Neuronal stem cell (in vitro differentiated cells): ENCODE results near the gene CTDSP2.
A peak's percentile ranks its signal among the peaks of the same experiment; 100 is the strongest.

Experiments
- DNase-seq: peaks from one replicate; pipeline ENCODE4 v3.0.0-alpha.2; 2013; ENCODE audit warnings: low spot score
- H2AFZ ChIP-seq: one replicate; pipeline ENCODE4 v1.6.1; 2013; ENCODE audit warnings: mild to moderate bottlenecking, low read length, inconsistent platforms
- H2AK5ac ChIP-seq: 2 replicates; pipeline ENCODE4 v1.6.1; 2013; ENCODE audit warnings: low read depth, mild to moderate bottlenecking, inconsistent platforms, low read length, moderate library complexity, mixed read lengths
- H2BK120ac ChIP-seq: 2 replicates; pipeline ENCODE4 v1.6.1; 2013; ENCODE audit warnings: low read depth, mild to moderate bottlenecking, inconsistent platforms, low read length, moderate library complexity, mixed read lengths
- H2BK12ac ChIP-seq: one replicate; pipeline ENCODE4 v1.6.1; 2013; ENCODE audit warnings: low read length, inconsistent platforms
- H2BK15ac ChIP-seq: 2 replicates; pipeline ENCODE4 v1.6.1; 2013; ENCODE audit warnings: mild to moderate bottlenecking, low read length, inconsistent platforms, mixed read lengths
- H2BK5ac ChIP-seq: one replicate; pipeline ENCODE4 v1.6.1; 2013; ENCODE audit warnings: inconsistent platforms, mild to moderate bottlenecking, low read length, moderate library complexity
- H3K14ac ChIP-seq: one replicate; pipeline ENCODE4 v1.6.1; 2013; ENCODE audit warnings: low read length, inconsistent platforms
- H3K18ac ChIP-seq: 2 replicates; pipeline ENCODE4 v1.6.1; 2013; ENCODE audit warnings: low read length, inconsistent platforms
- H3K23ac ChIP-seq: 2 replicates; pipeline ENCODE4 v1.6.1; 2013; ENCODE audit warnings: low read depth, mild to moderate bottlenecking, mixed read lengths, low read length, inconsistent platforms; ENCODE audit not compliant: poor library complexity
- H3K27ac ChIP-seq: replicated peaks from 3 replicates; pipeline ENCODE4 v1.5.1; 2013; ENCODE audit warnings: low read length, inconsistent platforms
- H3K27me3 ChIP-seq, 3 experiments: 2 replicates each; pipeline ENCODE4 v1.6.1; 2013; ENCODE audit warnings: low read length in 3 of 3, mild to moderate bottlenecking in 2 of 3, inconsistent platforms in 1 of 3, low read depth in 1 of 3, mixed read lengths in 1 of 3, moderate library complexity in 1 of 3; ENCODE audit not compliant: control insufficient read depth in 3 of 3, insufficient read depth in 3 of 3
- H3K36me3 ChIP-seq, 2 donors: replicated peaks in 1 of 2; 2 replicates each; pipeline ENCODE4 v1.6.1; 2013; ENCODE audit warnings: low read length in 2 of 2; ENCODE audit not compliant: control insufficient read depth in 2 of 2, insufficient read depth in 2 of 2
- H3K4ac ChIP-seq: 2 replicates; pipeline ENCODE4 v1.6.1; 2013; ENCODE audit warnings: inconsistent platforms, mild to moderate bottlenecking, low read length, moderate library complexity
- H3K4me1 ChIP-seq, 2 donors: 1 replicate in 1 of 2; 2 replicates in 1 of 2; pipeline ENCODE4 v1.6.1; 2013; ENCODE audit warnings: low read length in 2 of 2, low read depth in 1 of 2; ENCODE audit not compliant: control insufficient read depth in 2 of 2, insufficient read depth in 1 of 2
- H3K4me2 ChIP-seq: one replicate; pipeline ENCODE4 v1.6.1; 2013; ENCODE audit warnings: mild to moderate bottlenecking, low read length, inconsistent platforms; ENCODE audit not compliant: insufficient read depth, poor library complexity, severe bottlenecking
- H3K4me3 ChIP-seq, 2 donors: 2 replicates each; pipeline ENCODE4 v1.5.1; 2013; ENCODE audit warnings: low read length in 2 of 2, mild to moderate bottlenecking in 2 of 2, inconsistent platforms in 1 of 2, moderate library complexity in 1 of 2
- H3K79me1 ChIP-seq: one replicate; pipeline ENCODE4 v1.6.1; 2013; ENCODE audit warnings: low read depth, mild to moderate bottlenecking, inconsistent platforms, low read length, moderate library complexity
- H3K9ac ChIP-seq: one replicate; pipeline ENCODE4 v1.6.1; 2013; ENCODE audit warnings: mild to moderate bottlenecking, low read depth, low read length, inconsistent platforms; ENCODE audit not compliant: poor library complexity
- H3K9me3 ChIP-seq, 2 donors: replicated peaks in 1 of 2; 2 replicates each; pipeline versions ENCODE3 to v1.6.1; 2013; ENCODE audit warnings: low read length in 2 of 2, mild to moderate bottlenecking in 2 of 2, inconsistent platforms in 1 of 2, low read depth in 1 of 2, mixed read lengths in 1 of 2, moderate library complexity in 1 of 2; ENCODE audit not compliant: control insufficient read depth in 2 of 2, insufficient read depth in 1 of 2
- H4K8ac ChIP-seq: one replicate; pipeline ENCODE4 v1.6.1; 2013; ENCODE audit warnings: low read depth, mild to moderate bottlenecking, inconsistent platforms, low read length, moderate library complexity
- H4K91ac ChIP-seq: one replicate; pipeline ENCODE4 v1.6.1; 2013; ENCODE audit warnings: low read length, low read depth, mild to moderate bottlenecking, inconsistent platforms; ENCODE audit not compliant: poor library complexity
- WGBS, 2 donors: extraction: QIAGEN DNeasy Blood & Tissue Kit; methylation state at CpG; one replicate each; pipeline ENCODE4 v1.1.7; 2013; ENCODE audit warnings: missing lambda C conversion rate in 2 of 2, mixed read lengths in 1 of 2; ENCODE audit not compliant: insufficient read length in 2 of 2, insufficient replicate concordance in 1 of 2; ENCODE audit errors: extremely low coverage in 2 of 2; 5-methylcytosine and 5-hydroxymethylcytosine counted together

The CTDSP2 gene

DNA sequence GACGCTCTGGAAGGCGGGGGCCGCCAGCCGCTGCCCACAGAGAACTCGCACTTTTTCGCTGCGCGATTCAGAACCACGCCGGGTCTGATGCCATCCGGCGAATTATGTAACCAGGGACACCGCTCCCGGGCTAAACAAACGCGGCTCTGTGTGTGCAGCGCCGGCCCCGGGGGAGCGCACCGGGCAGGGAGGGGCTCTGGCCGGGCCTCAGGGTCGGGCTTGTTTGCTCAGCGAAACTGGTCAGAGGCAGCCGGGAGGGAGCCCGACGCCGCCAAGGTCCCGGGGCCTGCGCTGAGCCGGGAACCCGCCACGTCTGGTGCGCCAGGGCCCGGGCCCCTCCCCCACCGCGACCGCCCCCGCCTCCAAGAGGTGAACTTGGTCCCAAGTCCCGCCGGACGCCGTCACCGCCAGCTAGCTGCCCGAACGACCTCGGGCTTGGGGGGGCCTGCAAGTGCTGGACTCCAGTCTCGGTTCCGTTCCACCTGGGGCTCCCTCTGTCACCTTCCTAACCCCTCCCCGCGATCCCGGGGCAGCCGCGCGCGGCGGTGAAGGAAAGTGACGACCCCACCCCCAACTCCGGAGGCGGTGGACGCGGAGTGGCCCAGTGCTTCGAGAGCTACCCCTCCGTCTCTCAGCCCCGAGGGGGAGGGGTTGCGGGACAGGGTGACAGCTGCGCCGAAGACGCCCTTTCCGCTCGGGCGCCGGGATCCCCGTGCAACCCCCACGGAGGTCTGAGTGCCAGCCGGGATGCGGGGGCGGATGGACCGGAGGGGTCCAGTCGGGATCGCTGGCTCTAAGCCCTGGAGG is 848 bp downstream of the CTDSP2 start:
- Histone ChIP-seq H3K27ac (peak overlapping the region; percentile 99), H3K14ac (peak overlapping the region; percentile 76), H3K4me1 (peaks cover 24 to 38% of the 10 kb centered on the region in 2 donors), H2BK15ac (peak overlapping the region; percentile 60), H3K27me3 (no peaks in the 10 kb centered on the region), H2BK120ac (peak overlapping the region; percentile 84), H4K91ac (no peak overlapping the region), H3K9me3 (no peaks in the 10 kb centered on the region), H2AFZ (peak overlapping the region; percentile 98), H3K4ac (peak overlapping the region; percentile 27), H3K9ac (peak overlapping the region; percentile 92), H3K79me1 (peaks cover 2% of the 10 kb centered on the region), H2BK12ac (peak overlapping the region; percentile 68), H2AK5ac (peak overlapping the region; percentile 87), H2BK5ac (peak overlapping the region; percentile 95), H4K8ac (no peak overlapping the region), H3K36me3 (peaks cover 0 to 27% of the 10 kb centered on the region in 2 donors), H3K4me3 (peak overlapping the region; percentile 87 to 96), H3K18ac (peak overlapping the region; percentile 90), H3K23ac (peak overlapping the region; percentile 86), H3K4me2 (peak overlapping the region; percentile 95)
- no CpG with 5 or more reads among the region's 81 CpGs for WGBS, 2 donors
- no peak for DNase-seq

DNA sequence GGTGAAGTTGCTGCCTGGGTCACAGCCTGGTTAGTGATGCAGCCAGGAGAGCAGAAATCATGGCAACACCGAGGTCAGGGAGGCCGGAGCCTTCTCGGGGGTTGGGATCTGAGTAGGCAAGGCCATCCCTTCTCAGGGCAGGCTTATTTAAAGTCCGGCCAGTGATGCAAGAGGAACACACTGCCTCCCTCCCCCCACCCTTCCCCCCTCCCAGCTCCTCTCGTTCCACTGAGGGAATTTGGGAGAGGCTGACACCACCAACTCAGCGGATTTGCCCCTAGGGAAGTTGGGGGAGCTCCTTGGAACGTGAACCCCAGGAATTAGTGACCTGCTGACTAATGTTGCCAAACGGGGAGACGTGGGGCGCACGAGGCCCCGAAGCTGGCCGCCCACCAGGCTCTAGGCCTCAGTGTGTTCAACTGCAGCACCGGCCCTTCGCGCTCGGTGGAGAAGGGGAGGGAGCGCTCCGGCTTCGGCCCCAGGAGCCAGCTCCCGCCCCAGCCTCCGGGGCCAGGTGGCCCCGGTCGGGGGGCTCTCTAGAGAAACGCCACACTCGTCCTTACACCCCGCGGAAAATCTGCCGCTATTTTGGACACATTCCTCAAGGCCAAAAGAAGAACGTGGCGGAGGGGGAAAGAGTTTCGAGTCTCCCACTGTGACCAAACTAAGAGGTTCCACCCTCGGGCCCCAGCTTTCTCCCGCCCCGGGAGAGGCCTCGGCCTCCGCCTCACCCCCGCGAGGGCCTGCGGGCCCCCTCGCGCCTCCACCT is 1.6 kb downstream of the CTDSP2 start:
- Histone ChIP-seq H2BK12ac (no peak overlapping the region), H3K27me3 (no peaks in the 10 kb centered on the region)
- DNase-seq = no peak

DNA sequence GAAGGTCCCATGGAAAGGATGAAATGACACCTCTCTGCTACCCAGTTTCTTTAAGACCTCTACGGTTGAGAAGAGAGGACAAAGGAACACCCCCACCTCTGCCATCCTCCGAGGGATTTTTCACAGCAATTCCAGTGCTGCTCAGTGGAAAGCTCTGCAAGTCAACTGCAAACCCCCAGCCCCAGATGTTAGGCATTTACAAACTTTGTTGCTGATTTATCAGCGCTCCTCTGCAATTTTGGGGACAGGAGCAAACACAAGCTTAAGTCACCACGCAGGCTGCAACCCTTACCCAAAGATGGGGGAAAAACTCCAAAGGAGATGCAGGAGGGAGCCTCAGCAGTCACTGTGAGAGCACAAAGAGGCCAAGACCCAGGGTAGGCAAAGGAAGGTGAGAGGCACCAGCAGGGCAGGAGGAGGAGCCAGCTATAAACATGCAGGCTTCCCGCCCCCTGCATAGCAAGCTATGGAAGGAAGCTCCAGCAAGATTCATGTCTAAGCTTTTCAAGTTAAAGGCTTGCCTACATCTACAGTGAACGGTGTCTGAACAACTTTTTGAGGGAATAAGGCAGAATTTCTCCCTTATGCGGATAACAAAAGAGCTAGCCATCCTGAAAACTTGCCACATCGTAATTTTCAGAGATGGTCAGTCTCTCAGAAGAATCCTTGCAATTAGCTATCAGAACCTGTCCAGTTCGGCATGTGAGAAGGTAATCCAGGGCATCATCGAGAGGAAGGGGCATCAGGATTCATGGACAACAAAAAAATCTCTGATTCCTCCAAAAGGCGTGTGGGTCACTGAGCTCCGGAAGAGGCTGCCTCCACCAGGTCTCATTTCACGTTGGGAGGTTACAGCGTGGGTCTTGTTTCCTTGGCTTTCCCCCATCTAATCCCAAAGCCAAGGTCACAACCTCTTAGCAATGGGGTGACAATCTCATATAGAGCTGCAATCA is 3.9 kb downstream of the CTDSP2 start:
- Histone ChIP-seq H2BK5ac (no peak overlapping the region), H3K36me3 (peaks cover 0 to 47% of the 10 kb centered on the region in 2 donors), H3K4me3 (peak overlapping the region in 1 of 2 donors; percentile 30), H3K27ac (peak overlapping the region; percentile 41), H3K79me1 (peaks cover 4% of the 10 kb centered on the region), H3K4me2 (peak overlapping the region; percentile 48), H2BK120ac (no peak overlapping the region), H3K14ac (no peak overlapping the region), H4K8ac (no peak overlapping the region), H3K9ac (no peak overlapping the region), H3K27me3 (no peaks in the 10 kb centered on the region), H2AFZ (no peak overlapping the region), H4K91ac (no peak overlapping the region), H2AK5ac (no peak overlapping the region), H3K9me3 (no peaks in the 10 kb centered on the region), H3K4ac (no peak overlapping the region), H3K23ac (no peak overlapping the region), H3K18ac (no peak overlapping the region), H3K4me1 (peaks cover 30 to 55% of the 10 kb centered on the region in 2 donors), H2BK15ac (no peak overlapping the region), H2BK12ac (no peak overlapping the region)
- DNase-seq = no peak
- WGBS, 2 donors = no CpG with 5 or more reads among the region's 14 CpGs

More for the DNA sequence above, 1.6 kb downstream of the CTDSP2 start:
- Histone ChIP-seq H4K8ac (no peak overlapping the region), H3K79me1 (peaks cover 2% of the 10 kb centered on the region), H3K9me3 (no peaks in the 10 kb centered on the region), H2BK5ac (peak overlapping the region; percentile 95), H2AK5ac (peak overlapping the region; percentile 87), H3K18ac (peak overlapping the region; percentile 90), H3K14ac (peak overlapping the region; percentile 65), H3K4me3 (peak overlapping the region; percentile 87 to 96), H2BK120ac (peak overlapping the region; percentile 84), H3K36me3 (peaks cover 0 to 34% of the 10 kb centered on the region in 2 donors), H3K4me2 (peak overlapping the region; percentile 95), H3K9ac (peak overlapping the region; percentile 92), H3K27ac (peak overlapping the region; percentile 67), H3K4me1 (peaks cover 24 to 44% of the 10 kb centered on the region in 2 donors), H2BK15ac (peak overlapping the region; percentile 60), H4K91ac (no peak overlapping the region), H3K23ac (no peak overlapping the region), H2AFZ (peak overlapping the region; percentile 98), H3K4ac (peak overlapping the region; percentile 39)
- no CpG with 5 or more reads among the region's 42 CpGs for WGBS, 2 donors
